Activated T-helper 17 cell treated with anti-CD3 and anti-CD28 coated beads, Interleukin-2, amount 50 U/mL, for 72 hours (primary cell): ENCODE results near the gene GALNT2. TPM values are rescaled to one million over a fixed set of nuclear protein-coding genes. Genes with fewer than 3 reads are reported as not detected.

Source experiments
- ATAC-seq: fragments of 150-1000 bp; cut with Tn5 transposase; replicated peaks from 2 replicates; pipeline ENCODE4 v1.10.0; 2021; ENCODE audit warnings: mild to moderate bottlenecking, moderate library complexity
- H3K27ac Mint-ChIP-seq: one replicate; pipeline ENCODE4 v1.8.0; 2022; ENCODE audit warnings: mixed read lengths
- H3K27me3 Mint-ChIP-seq: one replicate; pipeline ENCODE4 v1.8.0; 2022; ENCODE audit warnings: mixed read lengths
- H3K36me3 Mint-ChIP-seq: one replicate; pipeline ENCODE4 v1.8.0; 2022; ENCODE audit warnings: low read depth, mild to moderate bottlenecking, mixed read lengths
- H3K4me1 Mint-ChIP-seq: one replicate; pipeline ENCODE4 v1.8.0; 2022; ENCODE audit warnings: mixed read lengths
- H3K4me3 Mint-ChIP-seq: one replicate; pipeline ENCODE4 v1.8.0; 2022; ENCODE audit warnings: mild to moderate bottlenecking, mixed read lengths
- H3K9me3 Mint-ChIP-seq: one replicate; pipeline ENCODE4 v1.8.0; 2022; ENCODE audit warnings: mixed read lengths
- total RNA-seq, 2 donors: library from RNA; stranded (reverse); gene quantifications; one replicate each; pipeline ENCODE4 v1.2.3, GENCODE V29; 2022

The GALNT2 gene
- total RNA-seq, 2 donors from 2014 or later: 49.7 to 53.6 TPM

GRCh38 chr1:230237805-230238204 is 170.8 kb downstream of the GALNT2 start:
- H3K27me3 Mint-ChIP-seq: no peaks in the 10 kb centered on the region
- peaks cover 16% of the 10 kb centered on the region for H3K4me1 Mint-ChIP-seq
- no peak overlapping the region for H3K27ac Mint-ChIP-seq
- no peak overlapping the region for H3K4me3 Mint-ChIP-seq
- peaks cover 73% of the 10 kb centered on the region for H3K36me3 Mint-ChIP-seq
- no peak for ATAC-seq
- no peaks in the 10 kb centered on the region for H3K9me3 Mint-ChIP-seq

GRCh38 chr1:230240446-230241086 is 173.5 kb downstream of the GALNT2 start:
- no peaks in the 10 kb centered on the region for H3K9me3 Mint-ChIP-seq
- peaks cover 94% of the 10 kb centered on the region for H3K36me3 Mint-ChIP-seq
- H3K27ac Mint-ChIP-seq: peak overlapping the region; percentile 91
- peaks cover 16% of the 10 kb centered on the region for H3K4me1 Mint-ChIP-seq
- peak overlapping the region; percentile 46 for H3K4me3 Mint-ChIP-seq
- peak; percentile 91 for ATAC-seq
- no peaks in the 10 kb centered on the region for H3K27me3 Mint-ChIP-seq

- Mint-ChIP-seq H3K4me3 (no peak overlapping the region), H3K27ac (peak overlapping the region; percentile 91), H3K36me3 (peaks cover 91% of the 10 kb centered on the region), H3K4me1 (peaks cover 19% of the 10 kb centered on the region), H3K27me3 (no peaks in the 10 kb centered on the region), H3K9me3 (no peaks in the 10 kb centered on the region)
- ATAC-seq: no peak
These were observed 175.3 kb downstream of the GALNT2 start for GRCh38 chr1:230242326-230242725.

GRCh38 chr1:230243146-230243545 is 176.1 kb downstream of the GALNT2 start:
- H3K4me1 Mint-ChIP-seq: peaks cover 19% of the 10 kb centered on the region
- H3K36me3 Mint-ChIP-seq: peaks cover 87% of the 10 kb centered on the region
- H3K4me3 Mint-ChIP-seq: no peak overlapping the region
- no peaks in the 10 kb centered on the region for H3K27me3 Mint-ChIP-seq
- no peak for ATAC-seq
- H3K27ac Mint-ChIP-seq: no peak overlapping the region
- H3K9me3 Mint-ChIP-seq: no peaks in the 10 kb centered on the region

- no peaks in the 10 kb centered on the region for H3K27me3 Mint-ChIP-seq
- H3K36me3 Mint-ChIP-seq: peaks cover 90% of the 10 kb centered on the region
- ATAC-seq: no peak
- peaks cover 19% of the 10 kb centered on the region for H3K4me1 Mint-ChIP-seq
- H3K4me3 Mint-ChIP-seq: no peak overlapping the region
- no peaks in the 10 kb centered on the region for H3K9me3 Mint-ChIP-seq
- no peak overlapping the region for H3K27ac Mint-ChIP-seq
These were observed 176.7 kb downstream of the GALNT2 start for GRCh38 chr1:230243583-230244353.

- no peak overlapping the region for H3K27ac Mint-ChIP-seq
- no peaks in the 10 kb centered on the region for H3K27me3 Mint-ChIP-seq
- peaks cover 5% of the 10 kb centered on the region for H3K4me1 Mint-ChIP-seq
- ATAC-seq: no peak
- no peaks in the 10 kb centered on the region for H3K9me3 Mint-ChIP-seq
- H3K36me3 Mint-ChIP-seq: peaks cover 92% of the 10 kb centered on the region
- H3K4me3 Mint-ChIP-seq: no peak overlapping the region
These were observed 179.5 kb downstream of the GALNT2 start for GRCh38 chr1:230246551-230246950.

GRCh38 chr1:230248016-230248888 is 181.2 kb downstream of the GALNT2 start:
- Mint-ChIP-seq H3K27ac (peak overlapping the region; percentile 4), H3K9me3 (no peaks in the 10 kb centered on the region), H3K27me3 (no peaks in the 10 kb centered on the region), H3K36me3 (peaks cover 90% of the 10 kb centered on the region), H3K4me3 (no peak overlapping the region), H3K4me1 (peaks cover 10% of the 10 kb centered on the region)
- no peak for ATAC-seq

GRCh38 chr1:230248889-230249270 is 181.8 kb downstream of the GALNT2 start:
- ATAC-seq: no peak
- no peak overlapping the region for H3K4me3 Mint-ChIP-seq
- H3K36me3 Mint-ChIP-seq: peaks cover 90% of the 10 kb centered on the region
- no peaks in the 10 kb centered on the region for H3K27me3 Mint-ChIP-seq
- H3K4me1 Mint-ChIP-seq: peaks cover 10% of the 10 kb centered on the region
- H3K9me3 Mint-ChIP-seq: no peaks in the 10 kb centered on the region
- H3K27ac Mint-ChIP-seq: peak overlapping the region; percentile 4

GRCh38 chr1:230249695-230250480 is 182.8 kb downstream of the GALNT2 start:
- no peak for ATAC-seq
- Mint-ChIP-seq H3K36me3 (peaks cover 90% of the 10 kb centered on the region), H3K4me3 (no peak overlapping the region), H3K27me3 (no peaks in the 10 kb centered on the region), H3K27ac (peak overlapping the region; percentile 80), H3K4me1 (peaks cover 10% of the 10 kb centered on the region), H3K9me3 (no peaks in the 10 kb centered on the region)

GRCh38 chr1:230250666-230251065 is 183.6 kb downstream of the GALNT2 start:
- H3K27ac Mint-ChIP-seq: peak overlapping the region; percentile 80
- H3K4me3 Mint-ChIP-seq: peak overlapping the region; percentile 10
- H3K4me1 Mint-ChIP-seq: peaks cover 10% of the 10 kb centered on the region
- H3K27me3 Mint-ChIP-seq: no peaks in the 10 kb centered on the region
- peaks cover 90% of the 10 kb centered on the region for H3K36me3 Mint-ChIP-seq
- no peak for ATAC-seq
- H3K9me3 Mint-ChIP-seq: no peaks in the 10 kb centered on the region

- Mint-ChIP-seq H3K9me3 (no peaks in the 10 kb centered on the region), H3K27ac (peak overlapping the region; percentile 80), H3K27me3 (no peaks in the 10 kb centered on the region), H3K4me3 (peak overlapping the region; percentile 10), H3K4me1 (peaks cover 7% of the 10 kb centered on the region), H3K36me3 (peaks cover 90% of the 10 kb centered on the region)
- peak; percentile 91 for ATAC-seq
These were observed 184.7 kb downstream of the GALNT2 start for GRCh38 chr1:230251644-230252191.

- no peak for ATAC-seq
- Mint-ChIP-seq H3K36me3 (peaks cover 94% of the 10 kb centered on the region), H3K4me3 (no peak overlapping the region), H3K27ac (no peak overlapping the region), H3K4me1 (peaks cover 7% of the 10 kb centered on the region), H3K9me3 (no peaks in the 10 kb centered on the region), H3K27me3 (no peaks in the 10 kb centered on the region)
These were observed 186.1 kb downstream of the GALNT2 start for GRCh38 chr1:230253150-230253549.

- Mint-ChIP-seq H3K36me3 (peaks cover 94% of the 10 kb centered on the region), H3K27me3 (no peaks in the 10 kb centered on the region), H3K9me3 (no peaks in the 10 kb centered on the region), H3K4me1 (peaks cover 7% of the 10 kb centered on the region), H3K4me3 (no peak overlapping the region), H3K27ac (peak overlapping the region; percentile 32)
- no peak for ATAC-seq
These were observed 187.2 kb downstream of the GALNT2 start for GRCh38 chr1:230254265-230254664.

GRCh38 chr1:230255116-230255515 is 188.1 kb downstream of the GALNT2 start:
- no peak for ATAC-seq
- H3K4me1 Mint-ChIP-seq: peaks cover 7% of the 10 kb centered on the region
- H3K27ac Mint-ChIP-seq: peak overlapping the region; percentile 32
- peaks cover 91% of the 10 kb centered on the region for H3K36me3 Mint-ChIP-seq
- no peak overlapping the region for H3K4me3 Mint-ChIP-seq
- no peaks in the 10 kb centered on the region for H3K9me3 Mint-ChIP-seq
- no peaks in the 10 kb centered on the region for H3K27me3 Mint-ChIP-seq
